Glomerular visceral epithelial cell (primary cell): ENCODE data around the gene BPIFA3.

Source experiments
- DNase-seq: peaks from one replicate; pipeline ENCODE4 v3.0.0-alpha.2; 2016; ENCODE audit errors: extremely low spot score

Gene BPIFA3

DNA sequence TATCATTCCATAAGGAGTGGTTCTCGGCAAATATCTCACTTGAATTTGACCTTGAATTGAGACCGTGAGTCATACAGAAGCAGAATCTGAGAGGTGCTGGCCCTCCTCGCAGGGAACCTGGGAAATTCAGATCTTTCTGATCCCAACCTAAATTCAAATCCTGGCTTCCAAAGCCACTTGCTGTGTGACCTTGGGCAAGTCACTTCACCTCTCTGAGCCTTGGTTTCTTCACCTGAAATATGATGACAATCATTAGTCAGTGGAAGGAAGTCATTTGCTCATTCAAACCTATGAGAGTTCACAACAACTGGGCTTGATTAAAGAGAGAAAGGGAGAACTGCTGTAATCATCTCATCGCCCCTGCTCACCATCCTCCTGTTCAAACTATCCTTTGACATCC is 7.2 kb downstream of the BPIFA3 start:
- DNase-seq = no peak

DNA sequence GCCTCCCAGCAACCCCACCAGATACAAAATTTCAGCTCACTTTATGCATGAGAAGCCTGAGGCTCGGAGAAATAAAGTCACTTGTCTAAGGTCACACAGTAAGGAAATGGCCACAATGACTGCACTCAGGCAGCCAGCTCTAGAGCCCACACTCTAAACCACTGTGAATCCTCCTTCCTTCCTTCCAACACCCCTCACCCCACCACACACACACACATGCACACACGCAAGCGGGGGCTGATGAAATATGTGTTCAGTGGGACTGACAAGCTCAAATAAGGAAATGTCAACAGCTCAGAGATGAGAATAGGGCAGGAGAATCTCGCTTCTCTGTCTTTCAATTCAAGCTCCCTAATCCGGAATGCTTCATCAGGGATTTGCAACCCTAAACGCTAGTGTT is 12.7 kb downstream of the BPIFA3 start:
- no peak for DNase-seq

GRCh38 chr20:33231237-33231636 is 14.1 kb downstream of the BPIFA3 start:
- no peak for DNase-seq

- no peak for DNase-seq
Measured at GRCh38 chr20:33232486-33233072, 15.4 kb downstream of the BPIFA3 start.

GRCh38 chr20:33233129-33233774 is 16.1 kb downstream of the BPIFA3 start:
- no peak for DNase-seq

GRCh38 chr20:33234050-33234449 is 16.9 kb downstream of the BPIFA3 start:
- no peak for DNase-seq

DNA sequence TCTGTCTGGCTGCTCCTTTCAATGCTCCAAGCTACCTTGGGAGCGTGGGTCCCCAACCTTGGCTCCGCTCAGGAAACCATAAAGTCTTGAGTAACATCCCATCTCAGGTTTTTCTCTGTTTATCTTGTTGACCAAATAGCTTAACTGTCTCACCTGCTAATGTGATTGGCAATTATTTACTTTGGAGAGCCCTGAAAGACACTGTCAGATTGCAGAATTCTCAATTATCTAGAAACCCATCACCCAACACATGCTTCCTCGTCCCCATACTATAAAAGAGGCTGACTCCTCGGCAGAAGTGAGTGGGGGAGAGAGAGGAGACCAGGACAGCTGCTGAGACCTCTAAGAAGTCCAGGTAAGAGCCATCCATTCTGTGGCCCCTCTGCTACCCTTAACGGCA is 18.5 kb downstream of the BPIFA3 start, which contains the start of gene BPIFA1:
TSS of gene BPIFA1 (plus strand) at position 301 of the 400 bp plus-strand sequence. CDS start 1,716 bp downstream, outside the sequence.
- no peak for DNase-seq

DNA sequence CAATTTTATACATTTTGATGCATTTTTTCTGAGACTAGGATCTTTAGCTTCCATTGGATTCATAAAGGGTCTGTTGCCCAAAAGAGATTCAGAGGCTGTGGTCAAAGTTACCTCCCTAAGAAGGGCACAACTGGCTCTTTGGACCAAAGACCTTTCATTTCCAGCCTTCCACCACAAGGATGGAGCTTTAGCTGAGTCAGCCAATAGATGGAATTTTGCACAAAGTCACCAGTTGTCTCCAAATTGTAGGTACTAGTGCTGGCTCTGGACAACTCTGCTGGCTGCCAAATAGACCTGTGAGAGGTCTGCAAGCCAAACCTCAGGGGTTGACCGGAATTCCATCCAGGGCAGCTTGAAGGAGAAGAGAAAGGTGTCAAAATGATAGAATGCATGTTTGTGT is 19.2 kb downstream of the BPIFA3 start:
- DNase-seq = no peak

DNA sequence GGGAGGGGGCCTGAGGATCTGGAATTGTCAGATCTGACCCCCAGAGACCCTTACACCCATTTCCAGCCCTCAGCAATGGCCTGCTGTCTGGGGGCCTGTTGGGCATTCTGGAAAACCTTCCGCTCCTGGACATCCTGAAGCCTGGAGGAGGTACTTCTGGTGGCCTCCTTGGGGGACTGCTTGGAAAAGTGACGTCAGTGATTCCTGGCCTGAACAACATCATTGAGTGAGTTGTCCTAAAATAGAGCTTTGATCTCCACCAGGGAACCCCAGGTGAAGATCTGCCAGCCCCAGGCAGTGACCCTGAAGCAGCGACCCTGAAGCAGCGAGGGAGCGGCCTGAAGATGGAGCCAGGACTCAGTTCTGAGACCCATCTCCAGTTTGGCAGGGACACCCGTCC is 20.8 kb downstream of the BPIFA3 start:
- DNase-seq = no peak

DNA sequence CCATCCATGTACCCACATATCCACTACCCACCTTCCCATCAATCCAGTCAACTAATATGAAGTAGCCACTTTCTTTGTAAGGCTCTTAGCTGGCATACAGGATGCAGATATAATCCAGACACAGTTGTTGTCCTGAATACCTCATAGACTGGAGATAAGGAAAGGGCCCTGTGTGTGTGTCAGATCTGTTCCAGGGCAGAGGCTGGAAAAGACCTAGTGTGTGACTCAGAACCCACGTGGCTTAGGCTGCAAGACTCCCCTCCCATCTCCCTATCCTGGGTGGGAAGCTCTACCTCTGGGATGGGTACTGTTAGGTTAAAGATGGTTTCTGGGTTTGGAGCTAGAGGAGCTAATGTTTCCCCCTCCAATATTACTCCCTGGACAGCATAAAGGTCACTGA is 22.3 kb downstream of the BPIFA3 start:
- no peak for DNase-seq

GRCh38 chr20:33239979-33240736 is 23.0 kb downstream of the BPIFA3 start:
- no peak for DNase-seq

DNA sequence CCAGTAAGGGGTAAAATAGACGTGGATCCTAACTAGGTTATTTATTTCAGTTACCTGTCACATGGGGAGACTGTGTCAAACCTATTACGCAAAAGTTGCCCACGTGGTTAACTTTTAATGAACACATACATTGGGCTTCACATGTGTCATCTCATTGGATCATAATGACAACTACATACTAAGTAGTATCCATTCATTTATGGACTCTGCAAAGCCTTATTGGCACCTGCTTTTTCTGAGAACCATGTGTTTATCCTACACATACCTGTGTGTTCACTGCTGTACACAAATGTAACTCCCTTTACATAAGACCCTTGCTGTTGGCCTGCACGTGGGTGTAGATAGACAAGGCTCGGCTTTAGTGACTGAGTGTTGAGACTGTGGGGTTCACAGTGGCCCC is 23.8 kb downstream of the BPIFA3 start:
- no peak for DNase-seq

GRCh38 chr20:33242319-33243100 is 25.4 kb downstream of the BPIFA3 start:
- no peak for DNase-seq

GRCh38 chr20:33246077-33246476 is 28.9 kb downstream of the BPIFA3 start:
- no peak for DNase-seq

DNA sequence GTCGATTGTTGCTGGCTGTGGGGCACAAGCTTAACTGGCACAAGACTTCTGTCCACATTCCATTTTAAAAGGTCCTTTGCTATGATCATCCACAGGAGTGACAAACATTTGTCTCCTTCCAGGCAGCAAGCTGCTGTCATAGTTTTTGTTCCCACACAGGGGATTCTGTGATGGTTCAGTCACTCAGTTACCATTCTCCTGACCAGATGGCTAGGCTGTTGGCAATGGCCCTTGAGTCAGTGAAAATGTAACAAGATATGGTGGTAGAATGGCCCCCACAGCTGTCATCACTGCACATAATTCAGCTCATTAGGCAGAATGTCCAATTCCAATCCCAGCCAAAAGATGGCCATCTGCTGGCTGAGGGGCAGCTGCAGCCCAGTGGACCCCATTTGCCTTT is 32.3 kb downstream of the BPIFA3 start:
- DNase-seq = no peak

GRCh38 chr20:33250666-33251065 is 33.5 kb downstream of the BPIFA3 start:
- no peak for DNase-seq

GRCh38 chr20:33251496-33251895 is 34.3 kb downstream of the BPIFA3 start:
- DNase-seq = no peak

GRCh38 chr20:33252460-33252859 is 35.3 kb downstream of the BPIFA3 start:
- DNase-seq = no peak

GRCh38 chr20:33255005-33255404 is 37.9 kb downstream of the BPIFA3 start:
- no peak for DNase-seq

DNA sequence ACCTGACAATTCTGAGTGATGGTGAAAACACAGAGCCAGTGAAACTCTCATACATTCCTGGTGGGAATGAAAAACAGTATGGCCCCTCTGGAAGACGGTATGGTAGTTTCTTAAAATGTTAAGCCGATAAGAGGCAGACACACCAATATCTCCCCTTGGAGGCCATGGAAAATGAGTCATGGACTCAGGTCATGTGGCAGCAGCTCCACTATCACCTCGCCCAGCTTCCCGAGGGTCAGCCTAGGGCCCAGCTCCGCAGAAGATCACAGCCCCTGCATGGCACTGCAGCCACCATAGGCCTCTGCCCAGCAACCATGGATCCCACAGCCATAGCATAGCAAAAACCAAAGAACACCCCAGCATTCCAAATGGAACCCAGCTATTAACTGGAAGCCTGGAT is 40.1 kb downstream of the BPIFA3 start:
- no peak for DNase-seq

- DNase-seq = no peak
Measured at GRCh38 chr20:33259371-33259770, 42.2 kb downstream of the BPIFA3 start.

DNA sequence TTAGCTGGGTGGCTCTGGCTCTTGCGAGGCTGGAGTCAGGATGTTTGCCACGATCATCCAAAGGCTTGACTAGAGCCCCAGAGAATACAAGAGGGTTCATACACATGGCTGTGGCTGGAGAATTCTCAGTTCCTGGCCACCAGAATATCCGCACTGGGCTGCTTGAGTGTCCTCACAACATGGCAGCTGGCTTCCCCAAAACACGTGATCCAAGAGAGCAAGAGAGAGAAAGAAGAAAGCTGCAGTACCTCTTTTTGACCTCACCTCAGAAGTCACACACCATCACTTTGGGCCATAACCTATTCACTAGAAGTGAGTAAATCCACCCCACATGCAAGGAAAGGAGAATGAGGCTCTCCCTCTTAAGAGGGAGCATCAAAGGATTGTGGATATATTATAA is 44.3 kb downstream of the BPIFA3 start:
- DNase-seq = no peak
